Loucy (cell line): ENCODE data around the gene ZNF519.
"Not testable (repeated sequence)": the region's sequence is repeated elsewhere in the genome, so short reads cannot be mapped to it uniquely, and the experiment has no call there.

Experiments used
- CTCF ChIP-seq: fragments of 200-600 bp; sonication (generic); conservative IDR thresholded peaks from 2 replicates; pipeline ENCODE4 v1.5.1; 2014; ENCODE audit warnings: mild to moderate bottlenecking, antibody characterized with exemption, low read length
- EZH2phosphoT487 ChIP-seq: fragments of 200-600 bp; IDR thresholded peaks from 2 replicates; pipeline ENCODE4 v1.6.1; 2018; ENCODE audit warnings: antibody characterized with exemption, mild to moderate bottlenecking, moderate library complexity, borderline replicate concordance

GRCh38 chr18:14132271-14132700 is at the start of gene ZNF519:
- not testable (repeated sequence) for TF ChIP-seq CTCF, EZH2phosphoT487
